ENCODE measurements around the gene INSYN2B.

The INSYN2B gene

GRCh38 chr5:169886677-169887076 is 93.6 kb downstream of the INSYN2B start:
- no peak for DNase-seq (ENCODE audit: low spot score)

- no peak for DNase-seq (ENCODE audit: low spot score)
These were observed 94.3 kb downstream of the INSYN2B start for GRCh38 chr5:169886033-169886432.

DNA sequence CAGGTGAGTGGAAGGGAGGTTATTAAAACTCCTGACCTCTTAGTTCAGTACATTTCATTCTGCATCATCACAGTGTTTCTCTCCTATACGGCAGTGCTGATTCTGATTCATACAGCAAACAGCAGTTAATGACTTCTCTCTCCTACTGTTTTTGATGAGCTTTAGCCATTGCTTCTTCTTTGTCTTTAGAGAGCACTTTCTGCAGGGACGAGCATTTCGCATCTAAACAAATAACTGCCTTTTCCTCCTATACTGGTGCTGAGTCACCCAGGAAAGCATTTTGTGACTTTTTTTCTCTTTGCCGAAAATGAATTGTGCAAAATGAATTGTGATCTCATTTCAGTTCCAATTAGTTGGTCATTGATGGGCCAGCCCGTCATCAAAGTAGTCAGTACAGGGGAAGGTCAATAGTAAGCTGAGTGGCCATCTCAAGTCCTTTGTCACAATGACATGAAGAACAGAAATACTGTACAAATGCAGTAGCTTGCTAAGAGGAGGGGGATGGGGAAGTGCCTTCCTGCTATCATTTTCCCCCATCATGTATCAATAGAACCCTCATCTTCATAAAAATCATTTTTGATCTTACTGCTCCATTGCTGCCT is 98.5 kb downstream of the INSYN2B start:
- DNase-seq (ENCODE audit: low spot score), result no peak

- no peak for DNase-seq (ENCODE audit: low spot score)
These were observed 99.5 kb downstream of the INSYN2B start for GRCh38 chr5:169880785-169881184.

- DNase-seq (ENCODE audit: low spot score), result no peak
These were observed 100.2 kb downstream of the INSYN2B start for GRCh38 chr5:169880012-169880663.

DNA sequence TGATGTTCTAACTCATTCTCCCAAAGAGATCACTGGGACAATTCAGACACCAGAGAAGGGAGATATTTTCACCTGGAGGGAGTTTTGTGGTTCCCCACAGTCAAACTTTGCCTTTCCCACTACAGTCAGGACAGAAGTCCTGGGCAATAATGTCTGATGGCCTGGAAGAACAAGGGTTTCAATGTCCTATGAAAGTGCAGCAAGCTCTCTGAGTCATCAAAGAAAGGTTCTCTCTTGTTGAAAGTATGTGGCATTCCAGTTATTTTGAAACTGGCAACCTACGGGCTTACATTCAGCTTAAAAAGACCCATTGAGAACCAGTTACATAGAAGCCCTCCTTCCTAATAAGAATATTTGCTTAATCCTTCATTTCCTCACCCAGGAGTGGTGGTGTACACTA is 103.9 kb downstream of the INSYN2B start:
- DNase-seq (ENCODE audit: low spot score), result no peak

GRCh38 chr5:169875731-169876130 is 104.6 kb downstream of the INSYN2B start:
- DNase-seq (ENCODE audit: low spot score), result no peak

- no peak for DNase-seq (ENCODE audit: low spot score)
These were observed 105.1 kb downstream of the INSYN2B start for GRCh38 chr5:169875091-169875728.

- DNase-seq (ENCODE audit: low spot score), result no peak
These were observed 105.7 kb downstream of the INSYN2B start for GRCh38 chr5:169874621-169875020.

DNA sequence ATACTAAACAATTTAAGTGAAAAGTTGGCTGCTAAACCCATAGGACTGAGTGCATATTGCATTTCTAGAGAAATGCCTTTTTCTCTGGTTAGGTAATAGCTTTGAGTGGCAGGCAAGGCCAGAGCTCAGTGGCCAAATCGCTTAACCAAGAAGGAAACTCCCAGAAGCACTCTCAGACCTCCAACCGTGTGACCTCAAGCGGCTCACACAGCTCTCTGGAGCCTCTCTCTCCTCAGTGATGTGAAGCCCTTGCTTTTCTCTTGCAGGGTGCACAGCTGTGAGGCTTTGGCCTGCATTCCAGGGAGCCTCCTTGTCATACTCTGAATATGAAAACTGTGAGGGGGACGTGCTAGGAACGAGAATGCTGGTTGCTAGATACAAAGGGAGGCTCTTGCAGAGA is 106.7 kb downstream of the INSYN2B start:
- no peak for DNase-seq (ENCODE audit: low spot score)

GRCh38 chr5:169871826-169872490 is 108.3 kb downstream of the INSYN2B start:
- DNase-seq (ENCODE audit: low spot score), result no peak

- DNase-seq (ENCODE audit: low spot score), result no peak
These were observed 110.1 kb downstream of the INSYN2B start for GRCh38 chr5:169870211-169870610.

- no peak for DNase-seq (ENCODE audit: low spot score)
These were observed 111.2 kb downstream of the INSYN2B start for GRCh38 chr5:169869066-169869465.

DNA sequence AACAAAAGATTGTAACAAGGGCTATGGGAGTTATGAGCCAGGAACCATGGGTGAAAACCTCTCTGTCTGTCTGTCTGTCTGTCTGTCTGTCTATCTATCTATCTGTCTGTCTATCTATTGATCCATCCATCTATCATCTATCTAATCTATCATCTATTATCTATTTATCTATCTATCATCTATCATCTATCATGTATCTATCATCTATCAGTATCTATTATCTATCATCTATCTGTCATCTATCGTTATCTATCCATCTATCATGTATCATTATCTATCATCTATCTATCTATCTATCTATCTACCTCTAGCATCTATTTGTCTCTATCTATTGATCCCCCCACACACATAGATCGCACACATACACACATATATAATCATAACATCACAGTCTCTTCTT is 112.9 kb downstream of the INSYN2B start:
- DNase-seq (ENCODE audit: low spot score), result no peak

- DNase-seq (ENCODE audit: low spot score), result no peak
These were observed 115.8 kb downstream of the INSYN2B start for GRCh38 chr5:169864483-169864882.

DNA sequence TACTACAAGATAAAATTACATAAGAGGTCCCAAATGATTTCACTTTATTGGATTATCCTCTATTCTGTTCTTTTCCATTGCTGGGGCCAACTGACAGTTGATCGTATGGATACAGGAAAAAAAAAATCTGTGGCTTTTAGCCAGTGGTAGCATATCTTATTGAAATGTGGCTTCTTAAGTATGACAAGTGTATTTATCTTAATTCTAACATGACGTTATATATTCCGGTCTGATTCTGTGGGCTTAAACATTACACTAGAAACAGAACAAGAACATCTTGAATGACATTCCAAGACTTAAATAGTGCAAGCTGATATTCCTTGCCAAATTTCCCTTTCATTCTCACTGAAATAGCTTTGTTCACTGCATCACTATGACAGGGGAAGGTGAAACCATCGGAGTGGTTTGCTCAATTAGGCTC is 117.9 kb downstream of the INSYN2B start:
- no peak for DNase-seq (ENCODE audit: low spot score)

- DNase-seq (ENCODE audit: low spot score), result no peak
These were observed 118.4 kb downstream of the INSYN2B start for GRCh38 chr5:169861934-169862333.

DNA sequence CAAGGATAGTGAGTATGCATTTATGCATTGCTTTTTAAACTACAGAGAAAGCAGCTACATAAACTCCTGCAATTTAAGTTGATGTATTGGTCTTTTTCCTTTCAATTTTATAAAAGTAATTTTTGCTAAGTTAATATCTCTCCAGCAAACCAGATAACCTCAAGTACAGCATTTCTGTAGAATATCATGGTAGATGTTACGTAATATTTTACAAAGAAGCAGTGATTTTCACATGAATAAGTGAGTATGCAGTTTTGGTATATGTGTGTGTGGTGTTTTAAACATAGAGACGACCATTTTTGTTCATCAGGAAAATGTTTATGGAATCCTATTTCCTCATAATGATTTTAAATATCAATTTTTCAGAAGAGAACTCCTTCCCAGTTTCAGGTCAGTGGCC is 118.9 kb downstream of the INSYN2B start:
- DNase-seq (ENCODE audit: low spot score), result no peak

DNA sequence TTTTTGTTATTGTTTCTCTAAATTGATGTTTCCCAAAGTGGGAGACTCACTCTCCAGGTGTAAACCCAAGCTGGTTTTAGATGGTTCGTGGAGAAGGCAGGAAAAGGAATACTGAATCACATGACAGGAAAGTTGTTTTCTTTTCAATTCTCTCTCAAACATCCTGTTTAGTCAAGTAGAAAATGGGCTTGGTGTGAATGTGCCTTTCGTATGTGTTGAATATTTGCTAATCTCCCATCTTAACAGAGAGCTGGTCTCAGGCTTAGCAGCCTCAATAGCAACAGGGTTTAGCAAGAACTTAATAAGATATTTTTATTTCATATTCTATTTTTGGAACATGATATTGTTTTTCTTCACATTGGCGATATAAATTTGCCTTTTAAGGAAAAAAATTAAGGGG is 119.7 kb downstream of the INSYN2B start:
- DNase-seq (ENCODE audit: low spot score), result no peak

DNA sequence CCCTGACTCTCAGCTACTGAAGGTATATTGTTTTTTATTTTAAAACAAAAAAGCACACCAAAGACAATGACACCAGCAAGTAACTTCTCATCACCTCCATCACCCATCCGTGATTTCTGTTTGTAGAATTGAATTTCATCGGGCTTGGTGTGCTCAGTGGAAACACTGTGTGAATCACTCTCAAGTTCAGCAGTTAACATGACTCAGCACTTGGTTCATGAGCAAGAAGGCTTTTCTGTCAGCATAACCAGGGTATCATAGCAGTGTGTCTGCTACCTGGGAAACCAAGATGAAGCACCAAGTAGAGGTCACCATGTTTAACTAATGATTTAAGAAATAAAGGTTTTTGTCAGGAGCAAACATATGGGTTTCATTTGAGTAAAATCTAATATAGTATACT is 123.7 kb downstream of the INSYN2B start:
- DNase-seq (ENCODE audit: low spot score), result no peak

GRCh38 chr5:169851321-169851850 is 128.9 kb downstream of the INSYN2B start:
- no peak for DNase-seq (ENCODE audit: low spot score)

DNA sequence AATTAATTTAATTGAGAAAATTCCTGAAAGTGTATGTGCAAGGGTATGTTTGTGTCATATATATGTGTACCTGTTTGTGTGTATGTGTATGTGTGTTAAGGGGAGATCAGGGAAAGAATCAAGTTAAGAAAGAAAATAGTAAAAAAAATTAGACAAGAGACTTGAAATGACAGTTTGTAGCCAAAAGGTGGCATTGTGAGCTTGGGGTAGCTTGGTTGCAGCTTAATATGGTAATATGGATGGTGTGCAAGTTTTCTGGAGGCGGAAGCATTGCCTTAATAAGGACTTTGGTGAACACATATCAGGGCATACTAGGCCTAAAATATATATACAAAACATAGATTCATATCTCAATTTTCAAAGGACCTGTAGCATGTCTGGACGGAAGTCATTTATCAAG is 129.9 kb downstream of the INSYN2B start:
- no peak for DNase-seq (ENCODE audit: low spot score)

GRCh38 chr5:169848792-169849191 is 131.5 kb downstream of the INSYN2B start:
- DNase-seq (ENCODE audit: low spot score), result no peak

Measured in HuH-7 (cell line).